ENCODE measurements around the gene ZNF480.

DNA sequence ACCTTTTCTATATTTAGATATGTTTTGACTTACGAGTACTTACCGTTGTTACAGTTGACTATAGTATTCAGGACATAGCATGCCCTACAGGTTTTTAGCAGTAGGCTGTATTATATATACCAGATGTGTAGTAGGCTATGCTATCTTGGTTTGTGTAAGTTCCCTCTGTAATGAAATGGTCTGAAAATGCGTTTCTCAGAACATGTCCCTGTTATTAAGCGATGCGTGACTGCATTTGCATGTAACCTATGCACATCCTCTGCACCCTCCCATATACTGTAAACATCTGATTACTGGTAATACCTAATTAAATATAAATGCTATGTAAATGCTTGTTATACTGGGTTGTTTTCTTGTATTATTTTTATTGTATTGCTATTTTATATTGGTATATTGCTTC, 21.0 kb upstream of the ZNF480 start:
- no peak for TF ChIP-seq U2AF1 (optimal IDR thresholded peaks at IDR 0.05; ENCODE audit: low read depth, low read length)
- TF ChIP-seq, protein P1, sequence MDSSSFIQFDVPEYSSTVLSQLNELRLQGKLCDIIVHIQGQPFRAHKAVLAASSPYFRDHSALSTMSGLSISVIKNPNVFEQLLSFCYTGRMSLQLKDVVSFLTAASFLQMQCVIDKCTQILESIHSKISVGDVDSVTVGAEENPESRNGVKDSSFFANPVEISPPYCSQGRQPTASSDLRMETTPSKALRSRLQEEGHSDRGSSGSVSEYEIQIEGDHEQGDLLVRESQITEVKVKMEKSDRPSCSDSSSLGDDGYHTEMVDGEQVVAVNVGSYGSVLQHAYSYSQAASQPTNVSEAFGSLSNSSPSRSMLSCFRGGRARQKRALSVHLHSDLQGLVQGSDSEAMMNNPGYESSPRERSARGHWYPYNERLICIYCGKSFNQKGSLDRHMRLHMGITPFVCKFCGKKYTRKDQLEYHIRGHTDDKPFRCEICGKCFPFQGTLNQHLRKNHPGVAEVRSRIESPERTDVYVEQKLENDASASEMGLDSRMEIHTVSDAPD (CRISPR knock-in tag; IDR thresholded peaks at IDR 0.05) = no peak
- TF ChIP-seq, protein P2, sequence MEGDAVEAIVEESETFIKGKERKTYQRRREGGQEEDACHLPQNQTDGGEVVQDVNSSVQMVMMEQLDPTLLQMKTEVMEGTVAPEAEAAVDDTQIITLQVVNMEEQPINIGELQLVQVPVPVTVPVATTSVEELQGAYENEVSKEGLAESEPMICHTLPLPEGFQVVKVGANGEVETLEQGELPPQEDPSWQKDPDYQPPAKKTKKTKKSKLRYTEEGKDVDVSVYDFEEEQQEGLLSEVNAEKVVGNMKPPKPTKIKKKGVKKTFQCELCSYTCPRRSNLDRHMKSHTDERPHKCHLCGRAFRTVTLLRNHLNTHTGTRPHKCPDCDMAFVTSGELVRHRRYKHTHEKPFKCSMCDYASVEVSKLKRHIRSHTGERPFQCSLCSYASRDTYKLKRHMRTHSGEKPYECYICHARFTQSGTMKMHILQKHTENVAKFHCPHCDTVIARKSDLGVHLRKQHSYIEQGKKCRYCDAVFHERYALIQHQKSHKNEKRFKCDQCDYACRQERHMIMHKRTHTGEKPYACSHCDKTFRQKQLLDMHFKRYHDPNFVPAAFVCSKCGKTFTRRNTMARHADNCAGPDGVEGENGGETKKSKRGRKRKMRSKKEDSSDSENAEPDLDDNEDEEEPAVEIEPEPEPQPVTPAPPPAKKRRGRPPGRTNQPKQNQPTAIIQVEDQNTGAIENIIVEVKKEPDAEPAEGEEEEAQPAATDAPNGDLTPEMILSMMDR (CRISPR knock-in tag; IDR thresholded peaks at IDR 0.05) = no peak
- TF ChIP-seq, protein P3, sequence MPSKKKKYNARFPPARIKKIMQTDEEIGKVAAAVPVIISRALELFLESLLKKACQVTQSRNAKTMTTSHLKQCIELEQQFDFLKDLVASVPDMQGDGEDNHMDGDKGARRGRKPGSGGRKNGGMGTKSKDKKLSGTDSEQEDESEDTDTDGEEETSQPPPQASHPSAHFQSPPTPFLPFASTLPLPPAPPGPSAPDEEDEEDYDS (CRISPR knock-in tag; IDR thresholded peaks at IDR 0.05) = no peak
- TF ChIP-seq ZNF781 (CRISPR knock-in tag; IDR thresholded peaks at IDR 0.05; ENCODE audit: borderline replicate concordance, not compliant biosample characterization) = no peak
- no peak for TF ChIP-seq YY1 (IDR thresholded peaks at IDR 0.05; ENCODE audit: insufficient read depth, insufficient replicate concordance, low read depth, low read length)
- no peak for TF ChIP-seq ZC3H4 (CRISPR knock-in tag; IDR thresholded peaks at IDR 0.05; ENCODE audit: borderline replicate concordance)

All from HepG2 (cell line).